A549 (cell line): ENCODE results near the gene SLC26A2.

Experiments used
- EHMT2 ChIP-seq: fragments of 200-600 bp; sonication (generic); IDR thresholded peaks from 2 replicates; pipeline ENCODE4 v1.6.1; 2016; ENCODE audit warnings: antibody characterized with exemption, low read depth, mild to moderate bottlenecking, moderate library complexity
- POLR2A ChIP-seq: IDR thresholded peaks from 2 replicates; pipeline ENCODE4 v1.6.1; 2012; ENCODE audit warnings: mild to moderate bottlenecking, low read length
- TF ChIP-seq, protein P1 (sequence below): fragments of >200 bp; sonication (Bioruptor Twin); formaldehyde crosslinking; IDR thresholded peaks from 3 replicates; pipeline ENCODE4 v1.5.1; 2016

DNA sequence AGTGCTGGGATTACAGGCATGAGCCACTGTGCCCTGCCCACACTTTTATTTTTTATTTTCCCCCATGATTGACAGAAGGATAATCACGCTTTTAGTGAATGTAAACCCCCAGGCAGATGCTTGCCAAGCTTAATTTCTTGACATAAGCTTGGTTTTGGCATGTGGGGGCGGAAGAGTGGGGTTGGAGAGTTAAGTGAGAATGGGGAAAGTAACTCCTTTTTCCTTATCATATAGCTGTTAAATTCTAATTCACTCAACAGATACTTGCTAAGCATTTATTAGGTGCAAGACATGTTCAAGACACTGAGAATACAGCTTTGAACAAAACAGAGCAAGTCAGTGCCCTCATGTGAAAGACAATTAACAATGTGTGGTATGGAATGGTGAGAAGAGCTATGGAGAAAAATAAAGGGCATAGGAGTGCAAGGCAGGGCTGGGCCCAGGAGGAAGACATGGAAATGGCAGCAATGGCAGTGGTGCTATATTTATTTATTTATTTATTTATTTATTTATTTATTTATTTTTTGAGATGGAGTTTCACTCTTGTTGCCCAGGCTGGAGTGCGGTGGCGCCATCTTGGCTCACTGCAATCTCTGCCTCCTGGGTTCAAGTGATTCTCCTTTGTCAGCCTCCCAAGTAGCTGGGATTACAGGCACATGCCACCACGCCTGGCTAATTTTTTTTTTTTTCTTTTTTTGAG lies 2.2 kb downstream of the SLC26A2 start:
- no peak for TF ChIP-seq POLR2A
- TF ChIP-seq EHMT2, result no peak
- TF ChIP-seq, protein P1, sequence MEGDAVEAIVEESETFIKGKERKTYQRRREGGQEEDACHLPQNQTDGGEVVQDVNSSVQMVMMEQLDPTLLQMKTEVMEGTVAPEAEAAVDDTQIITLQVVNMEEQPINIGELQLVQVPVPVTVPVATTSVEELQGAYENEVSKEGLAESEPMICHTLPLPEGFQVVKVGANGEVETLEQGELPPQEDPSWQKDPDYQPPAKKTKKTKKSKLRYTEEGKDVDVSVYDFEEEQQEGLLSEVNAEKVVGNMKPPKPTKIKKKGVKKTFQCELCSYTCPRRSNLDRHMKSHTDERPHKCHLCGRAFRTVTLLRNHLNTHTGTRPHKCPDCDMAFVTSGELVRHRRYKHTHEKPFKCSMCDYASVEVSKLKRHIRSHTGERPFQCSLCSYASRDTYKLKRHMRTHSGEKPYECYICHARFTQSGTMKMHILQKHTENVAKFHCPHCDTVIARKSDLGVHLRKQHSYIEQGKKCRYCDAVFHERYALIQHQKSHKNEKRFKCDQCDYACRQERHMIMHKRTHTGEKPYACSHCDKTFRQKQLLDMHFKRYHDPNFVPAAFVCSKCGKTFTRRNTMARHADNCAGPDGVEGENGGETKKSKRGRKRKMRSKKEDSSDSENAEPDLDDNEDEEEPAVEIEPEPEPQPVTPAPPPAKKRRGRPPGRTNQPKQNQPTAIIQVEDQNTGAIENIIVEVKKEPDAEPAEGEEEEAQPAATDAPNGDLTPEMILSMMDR, result no peak
